ENCODE measurements around the gene RFNG.

The RFNG gene

DNA sequence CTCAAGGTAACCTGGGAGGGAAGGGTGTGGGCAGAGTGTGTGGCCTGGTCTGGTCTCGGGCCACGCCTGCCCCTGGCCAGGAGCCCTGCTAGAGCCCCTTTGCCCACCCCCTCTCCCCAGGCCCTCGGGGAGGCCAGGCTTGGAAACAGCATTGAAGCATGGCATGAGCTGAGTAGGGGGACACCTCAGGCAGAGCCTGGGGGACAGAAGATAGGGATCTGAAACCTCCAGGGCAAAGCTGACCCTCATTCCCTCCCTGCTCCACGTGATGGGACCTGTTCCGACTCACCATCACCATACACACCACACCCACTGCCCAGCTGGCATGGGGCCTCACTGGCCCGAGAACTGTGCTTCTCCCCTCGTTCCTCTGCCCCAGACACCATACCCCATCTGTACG is 2.5 kb downstream of the RFNG start:
- no peak overlapping the region for H2BK12ac ChIP-seq (ENCODE audit: low read length)
- no peak overlapping the region for H3K23ac ChIP-seq (ENCODE audit: low read length)
- no CpG with 5 or more reads among the region's 8 CpGs for WGBS (ENCODE audit: extremely low coverage, insufficient coverage, insufficient read length)
- no peak overlapping the region for H3K27ac ChIP-seq (ENCODE audit: low read depth, low read length)
- H2BK120ac ChIP-seq (ENCODE audit: insufficient read depth, low read length, poor library complexity) = no peak overlapping the region
- no peak overlapping the region for H2BK5ac ChIP-seq (ENCODE audit: low read depth, low read length, poor library complexity)
- peaks cover 14 to 15% of the 10 kb centered on the region in 2 experiments for H3K4me1 ChIP-seq (ENCODE audit: control insufficient read depth in 1 of 2, insufficient read depth in 2 of 2, low read length in 2 of 2)
- no peaks in the 10 kb centered on the region for H3K27me3 ChIP-seq (ENCODE audit: insufficient read depth, low read length)
- H3K36me3 ChIP-seq (ENCODE audit: control insufficient read depth in 1 of 2, insufficient read depth in 2 of 2, low read length in 2 of 2) = peaks cover 41 to 46% of the 10 kb centered on the region in 2 experiments
- no peak overlapping the region for H3K4me3 ChIP-seq (ENCODE audit: low read depth, low read length)
- no peak overlapping the region for H4K8ac ChIP-seq (ENCODE audit: low read depth, low read length)
- no peak overlapping the region for H3K9ac ChIP-seq (ENCODE audit: low read length)
- H3K79me1 ChIP-seq (ENCODE audit: low read length) = peaks cover 4% of the 10 kb centered on the region
- H2AFZ ChIP-seq (ENCODE audit: insufficient read depth, low read length, poor library complexity) = no peak overlapping the region
- H3K9me3 ChIP-seq (ENCODE audit: insufficient read depth, low read depth, low read length) = peaks cover 7% of the 10 kb centered on the region
- no peak overlapping the region for H3K4ac ChIP-seq (ENCODE audit: low read depth, low read length)
- no peak for DNase-seq
- no peak overlapping the region for H2AK5ac ChIP-seq (ENCODE audit: low read length)
- H3K79me2 ChIP-seq (ENCODE audit: control insufficient read depth, insufficient read depth, low read length, poor library complexity) = peaks cover 9% of the 10 kb centered on the region
- no peak overlapping the region for H3K4me2 ChIP-seq (ENCODE audit: low read length)
- H3K18ac ChIP-seq (ENCODE audit: low read length) = no peak overlapping the region
- no peak overlapping the region for H4K12ac ChIP-seq (ENCODE audit: low read depth, low read length)
- no peak overlapping the region for H4K91ac ChIP-seq (ENCODE audit: low read depth, low read length)
- H3K14ac ChIP-seq (ENCODE audit: low read length) = no peak overlapping the region

GRCh38 chr17:82048571-82048971 is 3.0 kb downstream of the RFNG start:
- Histone ChIP-seq H3K4me1 (ENCODE audit: control insufficient read depth in 1 of 2, insufficient read depth in 2 of 2, low read length in 2 of 2) (peaks cover 14 to 15% of the 10 kb centered on the region in 2 experiments), H2BK120ac (ENCODE audit: insufficient read depth, low read length, poor library complexity) (no peak overlapping the region), H3K23ac (ENCODE audit: low read length) (no peak overlapping the region), H4K91ac (ENCODE audit: low read depth, low read length) (no peak overlapping the region), H2AFZ (ENCODE audit: insufficient read depth, low read length, poor library complexity) (no peak overlapping the region), H3K27ac (ENCODE audit: low read depth, low read length) (no peak overlapping the region), H3K4ac (ENCODE audit: low read depth, low read length) (no peak overlapping the region), H3K36me3 (ENCODE audit: control insufficient read depth in 1 of 2, insufficient read depth in 2 of 2, low read length in 2 of 2) (peaks cover 35 to 41% of the 10 kb centered on the region in 2 experiments), H4K12ac (ENCODE audit: low read depth, low read length) (no peak overlapping the region), H3K9ac (ENCODE audit: low read length) (no peak overlapping the region), H2BK12ac (ENCODE audit: low read length) (no peak overlapping the region), H2BK5ac (ENCODE audit: low read depth, low read length, poor library complexity) (no peak overlapping the region), H4K8ac (ENCODE audit: low read depth, low read length) (no peak overlapping the region), H3K14ac (ENCODE audit: low read length) (no peak overlapping the region), H3K79me2 (ENCODE audit: control insufficient read depth, insufficient read depth, low read length, poor library complexity) (peaks cover 9% of the 10 kb centered on the region), H3K4me2 (ENCODE audit: low read length) (no peak overlapping the region), H2AK5ac (ENCODE audit: low read length) (no peak overlapping the region), H3K79me1 (ENCODE audit: low read length) (peaks cover 4% of the 10 kb centered on the region), H3K27me3 (ENCODE audit: insufficient read depth, low read length) (no peaks in the 10 kb centered on the region), H3K18ac (ENCODE audit: low read length) (no peak overlapping the region), H3K9me3 (ENCODE audit: insufficient read depth, low read depth, low read length) (peaks cover 7% of the 10 kb centered on the region), H3K4me3 (ENCODE audit: low read depth, low read length) (no peak overlapping the region)
- no peak for DNase-seq
- no CpG with 5 or more reads among the region's 20 CpGs for WGBS (ENCODE audit: extremely low coverage, insufficient coverage, insufficient read length)

DNA sequence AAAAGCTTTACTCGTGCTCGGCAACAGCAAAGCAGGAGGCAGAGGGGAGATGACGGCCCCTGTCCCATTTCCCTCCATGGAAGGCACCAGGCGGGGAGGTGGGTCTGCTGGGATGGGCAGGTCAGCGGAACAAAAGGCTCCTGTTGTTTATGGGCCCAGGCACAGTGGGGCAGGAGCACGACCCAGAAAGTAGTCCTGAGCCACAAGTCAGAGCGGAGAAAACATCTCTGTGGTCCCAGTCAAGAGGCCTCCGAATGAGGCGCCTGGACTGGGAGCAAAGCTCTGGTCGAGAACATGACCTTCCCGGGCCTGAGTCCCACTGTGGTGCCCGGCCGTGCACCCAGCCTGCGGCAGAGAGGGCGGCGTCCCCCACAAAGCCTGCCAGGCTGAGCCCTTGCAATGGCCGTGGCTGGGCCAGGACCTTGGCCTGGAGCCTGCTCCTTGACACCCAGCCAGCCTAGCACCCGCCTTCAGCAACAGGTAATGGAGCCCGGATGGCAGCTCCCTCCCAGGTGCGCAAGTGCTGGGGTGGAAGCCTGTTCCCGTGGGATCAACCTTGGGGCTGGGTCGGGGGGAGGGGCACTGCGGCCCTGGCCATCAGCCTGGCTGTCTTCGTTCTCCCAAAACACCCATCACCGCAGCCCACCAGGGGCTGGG is 3.6 kb downstream of the RFNG start:
- Histone ChIP-seq H4K12ac (ENCODE audit: low read depth, low read length) (no peak overlapping the region), H3K9me3 (ENCODE audit: insufficient read depth, low read depth, low read length) (peaks cover 7% of the 10 kb centered on the region), H2BK120ac (ENCODE audit: insufficient read depth, low read length, poor library complexity) (no peak overlapping the region), H3K18ac (ENCODE audit: low read length) (no peak overlapping the region), H2AK5ac (ENCODE audit: low read length) (no peak overlapping the region), H2BK12ac (ENCODE audit: low read length) (no peak overlapping the region), H3K23ac (ENCODE audit: low read length) (no peak overlapping the region), H2BK5ac (ENCODE audit: low read depth, low read length, poor library complexity) (no peak overlapping the region), H3K4me3 (ENCODE audit: low read depth, low read length) (no peak overlapping the region), H3K4ac (ENCODE audit: low read depth, low read length) (no peak overlapping the region), H3K9ac (ENCODE audit: low read length) (no peak overlapping the region), H3K27me3 (ENCODE audit: insufficient read depth, low read length) (no peaks in the 10 kb centered on the region), H3K4me2 (ENCODE audit: low read length) (no peak overlapping the region), H3K79me1 (ENCODE audit: low read length) (peaks cover 4% of the 10 kb centered on the region), H3K4me1 (ENCODE audit: control insufficient read depth in 1 of 2, insufficient read depth in 2 of 2, low read length in 2 of 2) (peaks cover 12 to 14% of the 10 kb centered on the region in 2 experiments), H3K36me3 (ENCODE audit: control insufficient read depth in 1 of 2, insufficient read depth in 2 of 2, low read length in 2 of 2) (peaks cover 31 to 37% of the 10 kb centered on the region in 2 experiments), H3K79me2 (ENCODE audit: control insufficient read depth, insufficient read depth, low read length, poor library complexity) (peaks cover 9% of the 10 kb centered on the region), H4K91ac (ENCODE audit: low read depth, low read length) (no peak overlapping the region), H2AFZ (ENCODE audit: insufficient read depth, low read length, poor library complexity) (no peak overlapping the region), H4K8ac (ENCODE audit: low read depth, low read length) (no peak overlapping the region), H3K27ac (ENCODE audit: low read depth, low read length) (no peak overlapping the region), H3K14ac (ENCODE audit: low read length) (no peak overlapping the region)
- no CpG with 5 or more reads among the region's 25 CpGs for WGBS (ENCODE audit: extremely low coverage, insufficient coverage, insufficient read length)
- DNase-seq = no peak

- Histone ChIP-seq H3K9me3 (ENCODE audit: insufficient read depth, low read depth, low read length) (peaks cover 11% of the 10 kb centered on the region), H3K4me3 (ENCODE audit: low read depth, low read length) (peak overlapping the region; percentile 23), H3K23ac (ENCODE audit: low read length) (no peak overlapping the region), H3K4me2 (ENCODE audit: low read length) (no peak overlapping the region), H3K4ac (ENCODE audit: low read depth, low read length) (no peak overlapping the region), H2AFZ (ENCODE audit: insufficient read depth, low read length, poor library complexity) (no peak overlapping the region), H2BK5ac (ENCODE audit: low read depth, low read length, poor library complexity) (no peak overlapping the region), H3K27me3 (ENCODE audit: insufficient read depth, low read length) (no peaks in the 10 kb centered on the region), H3K36me3 (ENCODE audit: control insufficient read depth in 1 of 2, insufficient read depth in 2 of 2, low read length in 2 of 2) (peaks cover 31 to 37% of the 10 kb centered on the region in 2 experiments), H4K8ac (ENCODE audit: low read depth, low read length) (no peak overlapping the region), H2AK5ac (ENCODE audit: low read length) (no peak overlapping the region), H3K14ac (ENCODE audit: low read length) (no peak overlapping the region), H3K9ac (ENCODE audit: low read length) (peak overlapping the region; percentile 11), H3K79me1 (ENCODE audit: low read length) (peaks cover 4% of the 10 kb centered on the region), H4K91ac (ENCODE audit: low read depth, low read length) (no peak overlapping the region), H4K12ac (ENCODE audit: low read depth, low read length) (no peak overlapping the region), H2BK12ac (ENCODE audit: low read length) (no peak overlapping the region), H3K79me2 (ENCODE audit: control insufficient read depth, insufficient read depth, low read length, poor library complexity) (peaks cover 6% of the 10 kb centered on the region), H3K18ac (ENCODE audit: low read length) (no peak overlapping the region), H2BK120ac (ENCODE audit: insufficient read depth, low read length, poor library complexity) (no peak overlapping the region), H3K27ac (ENCODE audit: low read depth, low read length) (no peak overlapping the region), H3K4me1 (ENCODE audit: control insufficient read depth in 1 of 2, insufficient read depth in 2 of 2, low read length in 2 of 2) (peaks cover 8 to 9% of the 10 kb centered on the region in 2 experiments)
- DNase-seq = no peak
- no CpG with 5 or more reads among the region's 24 CpGs for WGBS (ENCODE audit: extremely low coverage, insufficient coverage, insufficient read length)
These were observed 4.2 kb downstream of the RFNG start for GRCh38 chr17:82047379-82047778.

All from trophoblast cell (in vitro differentiated cells and primary cell).